ENCODE results near the gene GPAT2. TPM values are rescaled to one million over a fixed set of nuclear protein-coding genes. Genes with fewer than 3 reads are reported as not detected.
"Not testable (repeated sequence)": the region's sequence is repeated elsewhere in the genome, so short reads cannot be mapped to it uniquely, and the experiment has no call there.

GPAT2 gene, protein sequence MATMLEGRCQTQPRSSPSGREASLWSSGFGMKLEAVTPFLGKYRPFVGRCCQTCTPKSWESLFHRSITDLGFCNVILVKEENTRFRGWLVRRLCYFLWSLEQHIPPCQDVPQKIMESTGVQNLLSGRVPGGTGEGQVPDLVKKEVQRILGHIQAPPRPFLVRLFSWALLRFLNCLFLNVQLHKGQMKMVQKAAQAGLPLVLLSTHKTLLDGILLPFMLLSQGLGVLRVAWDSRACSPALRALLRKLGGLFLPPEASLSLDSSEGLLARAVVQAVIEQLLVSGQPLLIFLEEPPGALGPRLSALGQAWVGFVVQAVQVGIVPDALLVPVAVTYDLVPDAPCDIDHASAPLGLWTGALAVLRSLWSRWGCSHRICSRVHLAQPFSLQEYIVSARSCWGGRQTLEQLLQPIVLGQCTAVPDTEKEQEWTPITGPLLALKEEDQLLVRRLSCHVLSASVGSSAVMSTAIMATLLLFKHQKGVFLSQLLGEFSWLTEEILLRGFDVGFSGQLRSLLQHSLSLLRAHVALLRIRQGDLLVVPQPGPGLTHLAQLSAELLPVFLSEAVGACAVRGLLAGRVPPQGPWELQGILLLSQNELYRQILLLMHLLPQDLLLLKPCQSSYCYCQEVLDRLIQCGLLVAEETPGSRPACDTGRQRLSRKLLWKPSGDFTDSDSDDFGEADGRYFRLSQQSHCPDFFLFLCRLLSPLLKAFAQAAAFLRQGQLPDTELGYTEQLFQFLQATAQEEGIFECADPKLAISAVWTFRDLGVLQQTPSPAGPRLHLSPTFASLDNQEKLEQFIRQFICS
- total RNA-seq (2021; ENCODE audit: unreplicated experiment) (not detected), Bru-seq, nascent RNA (not detected), BruChase-seq, experiment 1, labeled RNA remaining after a 2-hour chase (not detected), BruChase-seq, experiment 2, labeled RNA remaining after a 6-hour chase (not detected)
- not detected for polyA plus RNA-seq (2012; ENCODE audit: insufficient read length)
- long read RNA-seq, result 0 reads

DNA sequence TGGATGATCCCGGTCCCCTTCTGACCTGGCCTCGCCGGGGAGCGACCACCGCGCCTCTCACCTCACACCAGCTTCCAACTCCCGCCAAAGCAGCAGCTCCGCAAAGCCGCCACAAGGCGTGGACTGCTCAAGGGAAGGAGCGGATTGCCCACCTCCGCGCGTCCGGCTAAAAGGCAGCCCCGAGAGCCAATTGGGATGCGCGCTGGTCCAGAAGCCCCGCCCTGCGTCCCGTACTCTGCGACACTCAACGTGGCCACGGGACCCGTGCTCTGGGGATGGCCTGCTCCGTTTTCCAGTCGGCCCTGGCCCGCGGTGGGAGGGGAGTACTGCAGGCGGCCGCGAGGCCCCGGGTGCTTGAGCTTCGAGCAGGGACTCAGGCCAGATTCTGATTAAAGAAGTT, at the start of gene GPAT2:
TSS of gene GPAT2 (minus strand) at position 125 of the 400 bp plus-strand sequence. CDS start 2,557 bp downstream, outside the sequence.
- H3K4me1 ChIP-seq (ENCODE audit: control insufficient read depth, insufficient read depth, low read length); H3K9me3 ChIP-seq (ENCODE audit: control insufficient read depth, insufficient read depth, low read depth, low read length); BruUV-seq (replicated peaks); in situ Hi-C loops (cut with HindIII; ENCODE audit: low pct_unique_long_range_greater_than_20kb, low sequenced_read_pairs); intact Hi-C loops (cut with micrococcal nuclease; ENCODE audit: unreplicated experiment); H3K27me3 ChIP-seq (ENCODE audit: control insufficient read depth, insufficient read depth, low read length); CTCF ChIA-PET; H3K36me3 ChIP-seq (ENCODE audit: control insufficient read depth, insufficient read depth, low read length); H3K4me3 ChIP-seq (ENCODE audit: low read depth in 2 of 2, low read length in 2 of 2); DNase-seq (ENCODE audit: low read depth, low spot score); POLR2A ChIA-PET; ATAC-seq; H3K27ac ChIP-seq (ENCODE audit: low read length): not testable (repeated sequence)

DNA sequence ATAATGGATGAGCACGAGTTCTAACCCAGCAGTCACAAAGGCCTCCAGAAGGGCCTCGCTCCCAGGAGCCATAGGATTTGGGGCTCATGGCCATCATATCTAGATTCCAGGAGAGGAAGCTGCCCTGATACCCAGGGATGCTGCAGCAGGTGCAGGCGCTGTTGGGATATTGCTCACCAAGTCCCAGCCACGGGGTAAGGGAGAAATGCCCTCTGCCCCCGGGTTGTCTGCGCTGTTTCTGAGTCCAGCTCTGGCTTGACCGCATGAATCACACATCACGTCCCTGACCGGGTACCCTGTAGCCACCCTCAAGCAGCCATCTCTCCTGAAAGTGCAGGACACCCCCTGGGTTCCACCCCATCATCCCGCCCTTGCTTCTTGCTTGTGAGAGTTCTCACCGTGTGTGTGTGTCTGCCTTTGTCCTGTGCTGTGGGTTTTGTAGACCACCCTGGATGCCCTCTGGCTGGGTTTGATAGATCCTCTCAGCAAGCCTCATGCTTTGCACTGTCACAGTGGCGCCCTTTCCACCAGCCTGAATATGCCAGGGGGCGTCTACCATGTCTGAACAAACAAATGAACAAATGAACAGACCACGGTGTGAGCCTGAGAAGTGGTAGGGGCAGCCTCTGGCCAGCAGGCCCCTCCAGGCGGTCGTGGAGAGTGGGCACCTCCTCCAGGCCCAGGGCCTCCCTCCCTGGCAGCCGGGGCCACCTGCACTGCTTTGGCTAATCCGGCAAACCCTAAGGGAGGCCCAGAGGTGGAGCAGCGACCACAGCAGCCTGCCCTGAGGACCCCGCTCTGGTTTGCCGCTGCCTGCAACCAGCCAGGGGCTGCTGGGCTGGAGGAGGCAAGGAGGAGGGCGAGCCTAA, 49.5 kb upstream of the GPAT2 start:
- TF ChIP-seq TCF7L2 (IDR thresholded peaks at IDR 0.05; ENCODE audit: low read depth, low read length) (no peak), SIN3A (IDR thresholded peaks at IDR 0.05; ENCODE audit: borderline replicate concordance, insufficient read depth, low read depth, low read length) (no peak), POLR2AphosphoS5 (IDR thresholded peaks at IDR 0.05; ENCODE audit: low read depth, low read length) (no peak)
- TF ChIP-seq, protein P1, sequence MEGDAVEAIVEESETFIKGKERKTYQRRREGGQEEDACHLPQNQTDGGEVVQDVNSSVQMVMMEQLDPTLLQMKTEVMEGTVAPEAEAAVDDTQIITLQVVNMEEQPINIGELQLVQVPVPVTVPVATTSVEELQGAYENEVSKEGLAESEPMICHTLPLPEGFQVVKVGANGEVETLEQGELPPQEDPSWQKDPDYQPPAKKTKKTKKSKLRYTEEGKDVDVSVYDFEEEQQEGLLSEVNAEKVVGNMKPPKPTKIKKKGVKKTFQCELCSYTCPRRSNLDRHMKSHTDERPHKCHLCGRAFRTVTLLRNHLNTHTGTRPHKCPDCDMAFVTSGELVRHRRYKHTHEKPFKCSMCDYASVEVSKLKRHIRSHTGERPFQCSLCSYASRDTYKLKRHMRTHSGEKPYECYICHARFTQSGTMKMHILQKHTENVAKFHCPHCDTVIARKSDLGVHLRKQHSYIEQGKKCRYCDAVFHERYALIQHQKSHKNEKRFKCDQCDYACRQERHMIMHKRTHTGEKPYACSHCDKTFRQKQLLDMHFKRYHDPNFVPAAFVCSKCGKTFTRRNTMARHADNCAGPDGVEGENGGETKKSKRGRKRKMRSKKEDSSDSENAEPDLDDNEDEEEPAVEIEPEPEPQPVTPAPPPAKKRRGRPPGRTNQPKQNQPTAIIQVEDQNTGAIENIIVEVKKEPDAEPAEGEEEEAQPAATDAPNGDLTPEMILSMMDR (IDR thresholded peaks at IDR 0.05), result no peak
- TF ChIP-seq, protein P2, sequence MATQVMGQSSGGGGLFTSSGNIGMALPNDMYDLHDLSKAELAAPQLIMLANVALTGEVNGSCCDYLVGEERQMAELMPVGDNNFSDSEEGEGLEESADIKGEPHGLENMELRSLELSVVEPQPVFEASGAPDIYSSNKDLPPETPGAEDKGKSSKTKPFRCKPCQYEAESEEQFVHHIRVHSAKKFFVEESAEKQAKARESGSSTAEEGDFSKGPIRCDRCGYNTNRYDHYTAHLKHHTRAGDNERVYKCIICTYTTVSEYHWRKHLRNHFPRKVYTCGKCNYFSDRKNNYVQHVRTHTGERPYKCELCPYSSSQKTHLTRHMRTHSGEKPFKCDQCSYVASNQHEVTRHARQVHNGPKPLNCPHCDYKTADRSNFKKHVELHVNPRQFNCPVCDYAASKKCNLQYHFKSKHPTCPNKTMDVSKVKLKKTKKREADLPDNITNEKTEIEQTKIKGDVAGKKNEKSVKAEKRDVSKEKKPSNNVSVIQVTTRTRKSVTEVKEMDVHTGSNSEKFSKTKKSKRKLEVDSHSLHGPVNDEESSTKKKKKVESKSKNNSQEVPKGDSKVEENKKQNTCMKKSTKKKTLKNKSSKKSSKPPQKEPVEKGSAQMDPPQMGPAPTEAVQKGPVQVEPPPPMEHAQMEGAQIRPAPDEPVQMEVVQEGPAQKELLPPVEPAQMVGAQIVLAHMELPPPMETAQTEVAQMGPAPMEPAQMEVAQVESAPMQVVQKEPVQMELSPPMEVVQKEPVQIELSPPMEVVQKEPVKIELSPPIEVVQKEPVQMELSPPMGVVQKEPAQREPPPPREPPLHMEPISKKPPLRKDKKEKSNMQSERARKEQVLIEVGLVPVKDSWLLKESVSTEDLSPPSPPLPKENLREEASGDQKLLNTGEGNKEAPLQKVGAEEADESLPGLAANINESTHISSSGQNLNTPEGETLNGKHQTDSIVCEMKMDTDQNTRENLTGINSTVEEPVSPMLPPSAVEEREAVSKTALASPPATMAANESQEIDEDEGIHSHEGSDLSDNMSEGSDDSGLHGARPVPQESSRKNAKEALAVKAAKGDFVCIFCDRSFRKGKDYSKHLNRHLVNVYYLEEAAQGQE (IDR thresholded peaks at IDR 0.05; ENCODE audit: insufficient read depth in 1 of 2, low read depth in 2 of 2, low read length in 1 of 2), result no peak
- H3K9me3 ChIP-seq (ENCODE audit: control insufficient read depth, insufficient read depth, low read depth, low read length), result no peaks in the 10 kb centered on the region
- H3K36me3 ChIP-seq (ENCODE audit: control insufficient read depth, insufficient read depth, low read length), result no peaks in the 10 kb centered on the region
- POLR2A ChIA-PET, result no interaction called here
- DNase-seq (ENCODE audit: low read depth, low spot score) (no peak), ATAC-seq (no peak)
- no TSS peak for BruUV-seq (replicated peaks)
- H3K27me3 ChIP-seq (ENCODE audit: control insufficient read depth, insufficient read depth, low read length), result 0 out of 2 replicates have a peak, but pooled peaks cover 1% of the 10 kb centered on the region
- intact Hi-C loops (cut with micrococcal nuclease; ENCODE audit: unreplicated experiment), result no loop called here
- in situ Hi-C loops (cut with HindIII; ENCODE audit: low pct_unique_long_range_greater_than_20kb, low sequenced_read_pairs), result no loop called here
- CTCF ChIA-PET, result no interaction called here
- H3K4me1 ChIP-seq (ENCODE audit: control insufficient read depth, insufficient read depth, low read length), result no peaks in the 10 kb centered on the region
- H3K4me3 ChIP-seq (ENCODE audit: low read depth in 2 of 2, low read length in 2 of 2), result no peak overlapping the region
- H3K27ac ChIP-seq (ENCODE audit: low read length), result no peak overlapping the region

All from Panc1 (cell line).